ENCODE results near the gene GHRHR. TPM values are rescaled to one million over a fixed set of nuclear protein-coding genes. Genes with fewer than 3 reads are reported as not detected.

GHRHR gene
- total and polyA plus RNA-seq, 10 of the 15 experiments (the other 5 are each of a cell fraction or from before 2014, with no cell fraction given) = not detected

DNA sequence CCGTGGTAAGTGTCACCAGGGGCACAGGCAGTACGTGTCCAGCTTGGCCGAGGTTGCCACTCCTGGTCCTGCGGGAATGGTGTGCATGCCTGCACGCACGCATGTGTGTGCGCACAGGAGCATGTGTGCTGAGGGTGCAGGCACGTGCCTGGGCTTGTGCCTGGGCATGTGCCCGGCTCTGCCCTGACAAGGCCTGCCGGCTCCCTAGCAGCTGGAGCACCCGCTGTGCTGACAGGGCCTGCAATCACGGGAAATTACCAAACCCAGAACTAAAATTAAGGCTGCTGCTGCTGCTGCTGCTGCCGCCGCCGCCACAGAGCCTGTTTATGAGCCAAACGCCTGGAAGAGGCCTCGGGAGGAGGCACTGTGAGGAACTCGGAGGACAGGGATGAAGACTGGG lies 28.7 kb downstream of the GHRHR start (continued):
- TF ChIP-seq, protein P1, sequence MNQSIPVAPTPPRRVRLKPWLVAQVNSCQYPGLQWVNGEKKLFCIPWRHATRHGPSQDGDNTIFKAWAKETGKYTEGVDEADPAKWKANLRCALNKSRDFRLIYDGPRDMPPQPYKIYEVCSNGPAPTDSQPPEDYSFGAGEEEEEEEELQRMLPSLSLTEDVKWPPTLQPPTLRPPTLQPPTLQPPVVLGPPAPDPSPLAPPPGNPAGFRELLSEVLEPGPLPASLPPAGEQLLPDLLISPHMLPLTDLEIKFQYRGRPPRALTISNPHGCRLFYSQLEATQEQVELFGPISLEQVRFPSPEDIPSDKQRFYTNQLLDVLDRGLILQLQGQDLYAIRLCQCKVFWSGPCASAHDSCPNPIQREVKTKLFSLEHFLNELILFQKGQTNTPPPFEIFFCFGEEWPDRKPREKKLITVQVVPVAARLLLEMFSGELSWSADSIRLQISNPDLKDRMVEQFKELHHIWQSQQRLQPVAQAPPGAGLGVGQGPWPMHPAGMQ (IDR thresholded peaks at IDR 0.05; ENCODE audit: borderline replicate concordance) = no peak

DNA sequence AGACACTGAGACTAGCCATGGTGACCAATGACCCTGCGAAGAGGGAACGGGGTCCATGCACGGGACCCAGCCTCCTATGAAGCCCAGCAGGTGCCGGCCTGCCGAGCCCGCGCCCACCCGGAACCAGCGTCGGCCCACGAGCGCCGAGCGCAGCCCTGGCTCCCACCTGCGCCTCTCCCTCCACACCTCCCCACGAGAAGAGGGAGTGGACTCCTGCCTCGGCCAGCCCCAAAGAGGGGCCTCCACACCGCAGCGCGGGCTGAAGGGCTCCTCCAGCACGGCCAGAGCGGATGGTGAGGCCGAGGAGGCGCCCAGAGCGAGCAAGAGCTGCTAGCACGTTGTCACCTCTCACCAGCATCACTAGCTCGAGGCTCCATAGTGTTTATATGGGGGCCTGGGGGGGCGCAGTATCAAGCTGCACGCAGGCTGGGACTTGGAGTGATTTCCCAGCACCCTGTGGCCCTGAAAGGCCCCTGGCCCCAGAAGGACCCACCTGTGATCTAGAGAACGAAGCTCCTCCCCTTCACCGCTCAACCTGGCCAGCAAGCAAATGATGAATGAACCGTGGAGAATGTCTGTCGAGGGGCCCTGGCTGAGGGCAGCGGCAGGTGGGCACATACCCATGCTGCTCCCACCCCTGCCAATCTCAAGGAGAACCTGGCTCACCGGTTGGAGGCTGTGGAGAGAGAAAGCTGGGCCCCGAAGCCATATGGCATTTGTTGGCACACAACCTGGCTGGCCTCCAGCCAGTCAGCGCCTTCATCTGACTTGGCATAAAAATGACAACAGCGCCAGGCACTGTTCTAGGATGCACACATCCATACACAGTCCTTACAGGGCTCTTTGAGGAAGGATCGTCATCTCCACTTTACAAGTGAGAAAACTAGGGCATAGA lies 30.7 kb downstream of the GHRHR start:
- no peak for FAIRE-seq

More for the DNA sequence above, 30.7 kb downstream of the GHRHR start:
- Histone ChIP-seq H3K27ac (ENCODE audit: control insufficient read depth, insufficient read depth) (no peak overlapping the region), H3K9me3 (replicated peaks; ENCODE audit: control insufficient read depth, insufficient read depth, low read length) (no peaks in the 10 kb centered on the region; the same call in 2 of the 3 replicates), H3K36me3 (ENCODE audit: control insufficient read depth in 2 of 2, insufficient read depth in 2 of 2, low read length in 1 of 2) (no peaks in the 10 kb centered on the region), H3K4me1 (ENCODE audit: control insufficient read depth, insufficient read depth, low read length) (no peaks in the 10 kb centered on the region), H4K20me1 (ENCODE audit: control insufficient read depth, insufficient read depth) (no peaks in the 10 kb centered on the region), H3K79me2 (ENCODE audit: control insufficient read depth, insufficient read depth, low read length) (no peaks in the 10 kb centered on the region), H3K4me3 (no peak overlapping the region), H3K9ac (ENCODE audit: control insufficient read depth, insufficient read depth, low read length) (no peak overlapping the region), H3K27me3 (replicated peaks in 1 of 2; ENCODE audit: control insufficient read depth in 2 of 2, insufficient read depth in 2 of 2, low read length in 1 of 2) (no peaks in the 10 kb centered on the region; a peak in 1 of 4 replicates), H2AFZ (ENCODE audit: control insufficient read depth, low read depth, low read length) (no peak overlapping the region), H3K4me2 (ENCODE audit: control insufficient read depth, insufficient read depth) (no peak overlapping the region)
- WGBS (ENCODE audit: insufficient coverage, insufficient replicate concordance, low lambda C conversion rate, missing lambda C conversion rate) = 67% methylated on average over 39 of the region's 39 CpGs
- DNase-seq (ENCODE audit: low read depth, low spot score) = no peak
- ChIA-PET RAD21 (ENCODE audit: unreplicated experiment) (no interaction called here), SMC1A (ENCODE audit: uncharacterized antibody, unreplicated experiment) (interaction anchor here (0.6 kb wide), 1 partner anchor 330 kb away, joined by 3 read pairs; no protein-coding TSS in a partner anchor), POLR2A (no interaction called here), CTCF (interaction anchor here (1.8 to 2.2 kb wide), 2 partner anchors 10 to 11 kb away, joined by 4 to 7 read pairs; no protein-coding TSS in a partner anchor)
- no peak for TF ChIP-seq ESRRA (IDR thresholded peaks at IDR 0.05; ENCODE audit: low read length)
- TF ChIP-seq ZBED1 (IDR thresholded peaks at IDR 0.05; ENCODE audit: borderline replicate concordance) = no peak
- TF ChIP-seq RCOR1 (conservative IDR thresholded peaks at IDR 0.05; ENCODE audit: low read depth, low read length) = no peak
- no peak for TF ChIP-seq SP1 (IDR thresholded peaks at IDR 0.05; ENCODE audit: low read depth, low read length)
- TF ChIP-seq POU2F2 (IDR thresholded peaks at IDR 0.05; ENCODE audit: borderline replicate concordance, low read depth, low read length) = no peak
- TF ChIP-seq, protein P2, sequence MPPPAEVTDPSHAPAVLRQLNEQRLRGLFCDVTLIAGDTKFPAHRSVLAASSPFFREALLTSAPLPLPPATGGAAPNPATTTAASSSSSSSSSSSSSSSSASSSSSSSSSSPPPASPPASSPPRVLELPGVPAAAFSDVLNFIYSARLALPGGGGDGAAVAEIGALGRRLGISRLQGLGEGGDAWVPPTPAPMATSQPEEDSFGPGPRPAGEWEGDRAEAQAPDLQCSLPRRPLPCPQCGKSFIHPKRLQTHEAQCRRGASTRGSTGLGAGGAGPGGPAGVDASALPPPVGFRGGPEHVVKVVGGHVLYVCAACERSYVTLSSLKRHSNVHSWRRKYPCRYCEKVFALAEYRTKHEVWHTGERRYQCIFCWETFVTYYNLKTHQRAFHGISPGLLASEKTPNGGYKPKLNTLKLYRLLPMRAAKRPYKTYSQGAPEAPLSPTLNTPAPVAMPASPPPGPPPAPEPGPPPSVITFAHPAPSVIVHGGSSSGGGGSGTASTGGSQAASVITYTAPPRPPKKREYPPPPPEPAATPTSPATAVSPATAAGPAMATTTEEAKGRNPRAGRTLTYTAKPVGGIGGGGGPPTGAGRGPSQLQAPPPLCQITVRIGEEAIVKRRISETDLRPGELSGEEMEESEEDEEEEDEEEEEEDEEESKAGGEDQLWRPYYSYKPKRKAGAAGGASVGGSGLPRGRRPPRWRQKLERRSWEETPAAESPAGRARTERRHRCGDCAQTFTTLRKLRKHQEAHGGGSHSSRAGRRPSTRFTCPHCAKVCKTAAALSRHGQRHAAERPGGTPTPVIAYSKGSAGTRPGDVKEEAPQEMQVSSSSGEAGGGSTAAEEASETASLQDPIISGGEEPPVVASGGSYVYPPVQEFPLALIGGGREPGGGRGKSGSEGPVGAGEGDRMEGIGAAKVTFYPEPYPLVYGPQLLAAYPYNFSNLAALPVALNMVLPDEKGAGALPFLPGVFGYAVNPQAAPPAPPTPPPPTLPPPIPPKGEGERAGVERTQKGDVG (CRISPR knock-in tag; IDR thresholded peaks at IDR 0.05) = no peak
- TF ChIP-seq ZNF384 (IDR thresholded peaks at IDR 0.05; ENCODE audit: borderline replicate concordance, low read depth, low read length) = no peak
- no peak for TF ChIP-seq TARDBP (IDR thresholded peaks at IDR 0.05; ENCODE audit: borderline replicate concordance)
- TF ChIP-seq CBX5 (IDR thresholded peaks at IDR 0.05; ENCODE audit: low read depth) = no peak
- TF ChIP-seq, protein P3, sequence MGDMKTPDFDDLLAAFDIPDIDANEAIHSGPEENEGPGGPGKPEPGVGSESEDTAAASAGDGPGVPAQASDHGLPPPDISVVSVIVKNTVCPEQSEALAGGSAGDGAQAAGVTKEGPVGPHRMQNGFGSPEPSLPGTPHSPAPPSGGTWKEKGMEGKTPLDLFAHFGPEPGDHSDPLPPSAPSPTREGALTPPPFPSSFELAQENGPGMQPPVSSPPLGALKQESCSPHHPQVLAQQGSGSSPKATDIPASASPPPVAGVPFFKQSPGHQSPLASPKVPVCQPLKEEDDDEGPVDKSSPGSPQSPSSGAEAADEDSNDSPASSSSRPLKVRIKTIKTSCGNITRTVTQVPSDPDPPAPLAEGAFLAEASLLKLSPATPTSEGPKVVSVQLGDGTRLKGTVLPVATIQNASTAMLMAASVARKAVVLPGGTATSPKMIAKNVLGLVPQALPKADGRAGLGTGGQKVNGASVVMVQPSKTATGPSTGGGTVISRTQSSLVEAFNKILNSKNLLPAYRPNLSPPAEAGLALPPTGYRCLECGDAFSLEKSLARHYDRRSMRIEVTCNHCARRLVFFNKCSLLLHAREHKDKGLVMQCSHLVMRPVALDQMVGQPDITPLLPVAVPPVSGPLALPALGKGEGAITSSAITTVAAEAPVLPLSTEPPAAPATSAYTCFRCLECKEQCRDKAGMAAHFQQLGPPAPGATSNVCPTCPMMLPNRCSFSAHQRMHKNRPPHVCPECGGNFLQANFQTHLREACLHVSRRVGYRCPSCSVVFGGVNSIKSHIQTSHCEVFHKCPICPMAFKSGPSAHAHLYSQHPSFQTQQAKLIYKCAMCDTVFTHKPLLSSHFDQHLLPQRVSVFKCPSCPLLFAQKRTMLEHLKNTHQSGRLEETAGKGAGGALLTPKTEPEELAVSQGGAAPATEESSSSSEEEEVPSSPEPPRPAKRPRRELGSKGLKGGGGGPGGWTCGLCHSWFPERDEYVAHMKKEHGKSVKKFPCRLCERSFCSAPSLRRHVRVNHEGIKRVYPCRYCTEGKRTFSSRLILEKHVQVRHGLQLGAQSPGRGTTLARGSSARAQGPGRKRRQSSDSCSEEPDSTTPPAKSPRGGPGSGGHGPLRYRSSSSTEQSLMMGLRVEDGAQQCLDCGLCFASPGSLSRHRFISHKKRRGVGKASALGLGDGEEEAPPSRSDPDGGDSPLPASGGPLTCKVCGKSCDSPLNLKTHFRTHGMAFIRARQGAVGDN (IDR thresholded peaks at IDR 0.05) = no peak
- no peak for TF ChIP-seq RUNX3 (IDR thresholded peaks at IDR 0.05; ENCODE audit: low read length)
- ATAC-seq = no peak
- intact Hi-C loops (cut with micrococcal nuclease; ENCODE audit: unreplicated experiment) = no loop called here
- no TSS peak for BruUV-seq (replicated peaks)
- in situ Hi-C loops (cut with MboI) = no loop called here

Data from GM12878 (cell line).